HG03460 (cell line): ENCODE measurements around the gene LDHD.

Experiments
- ATAC-seq: cut with Tn5 transposase; IDR thresholded peaks from one replicate; pipeline ENCODE4 v1.9.1; 2021; ENCODE audit not compliant: unreplicated experiment

LDHD gene

DNA sequence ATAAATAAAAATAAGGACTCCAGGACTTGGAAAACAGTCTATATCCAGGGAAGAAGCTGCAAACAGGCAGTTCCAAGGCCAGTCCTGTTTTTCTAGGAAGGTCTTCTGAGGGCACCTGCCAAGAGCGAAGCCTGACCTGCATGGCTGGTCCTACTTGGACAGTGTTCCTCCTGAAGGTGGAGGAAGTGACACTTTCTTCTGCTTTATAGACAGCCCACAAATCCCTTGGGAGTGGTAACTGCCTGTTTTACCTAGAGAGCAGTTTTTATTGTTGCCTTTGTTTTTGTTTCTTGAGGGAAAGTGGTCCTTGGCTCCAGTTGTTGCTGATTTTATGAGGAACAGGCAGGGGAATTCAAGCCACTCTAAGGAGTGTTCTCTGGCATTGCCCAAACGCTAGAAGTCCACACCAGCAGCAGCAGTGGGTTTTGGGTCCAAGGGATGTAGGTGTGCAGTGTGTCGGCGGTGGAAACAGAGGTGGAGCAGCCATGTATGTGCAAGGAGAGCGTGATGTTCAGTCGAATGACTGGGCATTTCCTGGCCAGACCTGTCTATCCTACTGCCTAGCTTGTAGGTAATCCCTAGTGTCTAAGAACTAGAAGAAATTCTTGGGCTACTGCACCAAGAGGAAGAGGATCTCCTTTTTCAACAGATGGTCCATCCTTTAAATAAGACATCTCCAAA is 35.3 kb downstream of the LDHD start:
- no peak for ATAC-seq

DNA sequence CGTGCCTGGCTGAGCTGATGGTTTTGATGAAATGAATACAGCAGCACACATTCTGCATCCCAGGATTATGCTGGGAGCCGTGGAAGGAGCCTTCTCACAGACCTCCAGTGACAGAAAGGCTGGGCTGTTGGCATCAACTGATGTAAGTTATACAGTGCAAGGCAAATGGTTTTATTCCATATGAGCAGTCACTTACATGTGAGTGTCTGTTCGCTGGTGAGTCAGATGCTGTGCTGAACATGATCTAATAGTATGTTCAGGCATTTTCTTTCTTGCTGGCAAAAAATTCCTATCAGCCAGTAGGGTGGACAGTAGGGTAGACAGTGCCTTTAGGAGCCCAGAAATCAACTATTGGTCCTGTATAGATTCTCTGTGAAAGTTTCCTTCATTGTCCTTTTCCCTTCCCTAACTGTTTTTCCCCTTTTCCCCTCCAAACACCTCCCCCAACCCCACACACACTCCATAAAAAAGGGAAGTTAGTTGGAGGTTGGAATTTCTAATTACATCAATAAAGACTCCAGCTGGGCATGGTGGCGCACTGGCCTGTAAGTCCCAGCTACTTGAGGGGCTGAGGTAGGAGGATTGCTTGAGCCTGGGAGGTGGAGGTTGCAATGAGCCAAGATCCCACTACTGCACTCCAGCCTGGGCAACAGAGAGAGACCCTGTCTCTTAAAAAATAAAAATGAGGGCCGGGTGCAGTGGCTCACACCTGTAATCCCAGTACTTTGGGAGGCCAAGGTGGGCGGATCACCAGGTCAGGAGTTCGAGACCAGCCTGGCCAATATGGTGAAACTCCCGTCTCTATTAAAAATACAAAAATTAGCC is 36.2 kb downstream of the LDHD start:
- ATAC-seq, result no peak

DNA sequence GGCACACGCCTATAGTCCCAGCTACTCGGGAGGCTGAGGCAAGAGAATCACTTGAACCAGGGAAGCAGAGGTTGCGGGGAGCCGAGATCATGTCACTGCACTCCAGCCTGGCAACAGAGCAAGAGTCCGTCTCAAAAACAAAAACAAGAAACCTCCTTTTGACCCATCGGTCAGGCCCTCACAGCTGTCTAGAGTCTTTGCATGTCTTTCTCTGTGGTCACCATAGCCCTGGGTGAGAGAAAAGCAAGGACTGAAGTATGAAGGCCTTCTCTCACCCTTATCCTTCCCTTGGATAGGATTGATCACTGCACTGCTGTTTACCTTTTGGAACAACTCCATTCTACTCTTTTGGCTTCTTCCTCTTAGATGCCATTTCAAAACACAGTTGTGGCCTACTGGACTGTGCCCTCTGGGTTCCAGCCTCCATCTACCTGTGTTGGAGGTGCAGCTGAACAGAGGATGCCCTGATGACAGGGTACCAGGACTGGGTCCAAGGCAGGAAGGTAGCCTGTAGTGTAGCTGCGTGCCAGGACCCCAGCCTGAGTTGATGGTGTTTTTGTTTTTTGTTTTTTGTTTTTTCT is 37.1 kb downstream of the LDHD start:
- no peak for ATAC-seq

DNA sequence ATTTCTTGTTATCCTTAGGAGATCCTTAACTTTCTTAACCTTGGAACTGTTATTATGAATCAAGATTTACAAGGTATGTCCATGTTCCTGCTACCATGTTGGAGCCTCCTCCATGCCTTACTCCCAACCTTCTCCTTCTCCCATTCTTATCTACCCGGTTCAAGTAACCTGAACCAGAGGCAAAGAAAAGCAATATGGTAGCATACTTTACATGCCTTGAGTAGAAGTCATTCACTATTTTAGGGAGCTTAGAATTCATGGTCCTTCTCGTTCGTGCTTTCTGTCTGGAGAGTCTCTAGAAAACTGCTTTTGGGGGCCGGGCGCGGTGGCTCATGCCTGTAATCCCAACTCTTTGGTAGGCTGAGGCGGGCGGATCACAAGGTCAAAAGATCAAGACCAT is 37.7 kb downstream of the LDHD start:
- ATAC-seq, result no peak

DNA sequence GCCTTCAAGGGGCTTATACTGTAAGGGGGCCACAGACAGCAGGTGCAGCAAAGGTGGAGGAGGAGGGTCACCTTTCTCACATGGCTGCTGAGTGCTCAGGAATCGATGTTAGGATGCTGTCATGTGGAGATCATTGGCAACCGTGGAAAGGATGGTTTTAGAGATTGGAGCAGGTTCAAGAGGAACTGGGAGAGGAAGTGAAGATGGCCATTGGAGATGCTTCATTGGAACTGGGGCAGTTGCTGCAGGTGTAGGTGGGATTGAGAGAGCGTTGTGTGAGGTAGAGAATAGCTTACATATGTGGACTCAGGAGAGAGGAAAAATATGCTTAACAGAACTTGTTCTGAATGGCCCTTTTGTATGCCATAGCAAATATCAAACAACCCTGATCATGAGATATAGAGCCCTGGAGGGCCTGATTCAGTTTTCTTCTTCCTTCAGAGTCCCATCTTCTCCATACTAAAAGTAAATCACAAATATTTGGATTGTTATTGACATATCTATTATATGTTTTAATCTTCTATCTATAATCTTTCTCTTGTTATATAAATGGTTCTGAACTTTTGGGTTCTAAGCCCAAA is 40.8 kb downstream of the LDHD start:
- peak; percentile 9 for ATAC-seq

DNA sequence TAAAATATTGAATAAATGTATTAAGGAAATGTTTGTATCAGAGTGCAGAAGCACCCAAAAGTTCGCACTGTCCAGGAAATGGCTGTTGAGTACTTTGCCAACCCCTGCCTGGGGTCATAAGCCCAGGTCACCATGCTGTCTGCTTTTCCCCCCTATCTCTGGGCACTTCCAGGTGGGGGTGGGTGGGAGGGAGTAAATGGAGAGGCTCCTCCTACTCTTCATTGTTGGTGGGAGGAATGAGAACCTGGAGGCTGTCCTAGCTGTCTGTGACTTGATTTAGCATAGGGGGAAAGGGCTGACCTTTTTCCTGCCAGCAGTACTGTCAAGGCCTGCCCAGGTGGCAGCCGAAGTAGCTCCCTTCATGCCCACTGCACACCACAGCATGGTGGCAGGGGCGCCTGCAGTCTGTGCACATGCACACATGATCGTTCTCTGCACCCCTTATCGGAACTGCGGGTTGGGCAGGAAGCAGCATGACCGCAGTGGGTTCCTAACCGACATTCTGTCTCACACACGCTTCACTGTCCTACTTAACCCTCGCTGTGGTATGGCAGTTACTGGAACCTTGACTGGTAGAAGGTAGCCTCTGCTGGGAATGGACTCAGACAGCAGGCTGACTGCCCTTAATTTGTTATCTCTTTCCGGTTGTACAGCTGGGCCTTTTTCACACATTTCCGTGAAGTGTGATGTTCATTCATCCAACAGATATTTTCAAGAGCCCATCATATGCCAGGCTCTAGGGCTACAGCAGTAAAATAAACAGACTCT is 41.5 kb downstream of the LDHD start:
- peak; percentile 97 for ATAC-seq

DNA sequence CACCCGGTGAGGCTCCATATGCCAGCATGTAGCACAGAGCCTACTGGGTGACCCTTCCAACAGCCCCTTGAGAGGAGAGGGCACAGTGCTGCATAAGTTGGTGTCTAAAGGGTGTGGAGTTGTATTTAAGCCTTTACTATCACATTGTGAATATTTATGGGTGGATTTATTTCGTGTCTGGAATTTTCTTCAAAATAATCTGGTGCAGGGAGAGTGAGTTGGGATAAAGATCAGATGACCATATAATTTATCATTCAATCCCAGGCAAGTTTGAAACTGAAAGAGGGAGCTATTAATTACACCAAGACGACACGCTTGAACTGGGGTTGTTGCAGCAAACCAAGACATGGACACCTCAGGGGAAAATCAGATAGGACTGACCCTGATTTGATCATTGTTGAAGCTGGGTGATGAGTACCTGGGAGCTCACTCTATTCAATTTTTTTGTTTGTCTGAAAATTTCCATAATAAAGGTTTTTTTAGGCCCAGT is 42.2 kb downstream of the LDHD start:
- ATAC-seq, result no peak

DNA sequence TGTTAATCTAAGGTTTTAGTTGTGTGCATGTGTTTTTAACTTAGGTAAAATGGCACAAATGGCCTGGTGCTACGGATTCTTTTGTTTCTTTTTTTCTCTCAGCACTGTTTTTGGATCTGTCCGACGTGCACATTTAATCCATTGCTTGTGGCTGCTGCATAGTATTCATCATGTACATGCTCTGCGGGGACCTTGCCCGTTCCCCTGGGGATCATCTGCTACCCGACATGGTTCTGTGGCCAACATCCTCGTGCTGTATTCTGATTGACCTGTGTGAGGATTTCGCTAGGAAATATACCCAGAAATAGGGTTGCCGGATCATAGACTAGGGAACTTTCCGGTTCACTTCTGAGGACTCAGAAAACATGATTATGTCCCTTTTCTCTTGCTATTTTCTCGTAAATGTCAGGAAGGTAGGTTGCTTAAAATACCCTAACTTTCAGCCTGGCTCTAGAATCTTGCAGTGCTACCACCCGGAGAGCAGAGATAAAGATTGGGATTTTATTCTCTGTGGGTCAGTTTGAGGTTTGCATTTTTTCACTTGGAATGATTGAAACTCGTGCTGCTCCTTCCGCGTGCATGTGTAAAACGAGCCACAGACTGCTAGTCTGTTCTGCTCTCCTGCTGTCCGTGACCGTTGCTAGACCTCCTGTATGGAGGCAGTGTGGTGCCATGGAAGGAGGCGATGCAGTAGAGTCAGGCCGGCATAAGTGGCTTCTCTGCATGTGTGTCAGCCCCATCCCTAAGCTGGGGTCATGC is 42.9 kb downstream of the LDHD start:
- ATAC-seq, result no peak

DNA sequence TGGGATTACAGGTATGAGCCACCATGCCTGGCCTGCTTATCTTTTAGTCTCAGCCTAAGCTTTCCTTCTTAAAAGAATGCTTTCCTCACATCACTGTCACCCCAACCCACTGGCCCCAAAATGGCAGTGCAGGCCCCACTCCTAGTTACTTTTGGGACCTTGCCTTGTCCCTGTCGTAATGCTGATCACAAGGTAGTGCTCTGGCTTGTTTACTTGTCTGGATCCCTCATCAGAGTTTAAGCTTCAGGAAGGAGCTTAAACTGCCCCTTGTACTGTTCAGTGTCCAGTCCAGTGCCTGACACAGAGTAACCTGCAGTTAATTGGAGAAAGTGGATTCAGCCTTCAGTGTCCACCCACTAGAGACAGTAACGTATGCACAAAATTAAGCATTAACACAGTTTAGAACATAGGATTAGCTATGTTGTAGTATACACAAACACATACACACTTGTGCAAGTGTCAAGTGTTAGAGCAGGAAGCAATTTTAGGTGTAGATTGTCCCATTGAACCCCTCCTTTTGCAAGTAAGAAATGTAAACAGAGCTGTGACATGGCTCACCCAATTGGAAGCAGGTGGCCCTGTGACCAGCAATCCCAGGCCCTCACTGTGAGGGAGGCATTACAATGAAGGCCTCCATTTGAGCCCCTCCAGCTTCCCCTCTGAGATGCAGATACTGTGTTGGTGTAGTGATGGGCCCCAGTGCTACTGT is 44.2 kb downstream of the LDHD start:
- no peak for ATAC-seq

DNA sequence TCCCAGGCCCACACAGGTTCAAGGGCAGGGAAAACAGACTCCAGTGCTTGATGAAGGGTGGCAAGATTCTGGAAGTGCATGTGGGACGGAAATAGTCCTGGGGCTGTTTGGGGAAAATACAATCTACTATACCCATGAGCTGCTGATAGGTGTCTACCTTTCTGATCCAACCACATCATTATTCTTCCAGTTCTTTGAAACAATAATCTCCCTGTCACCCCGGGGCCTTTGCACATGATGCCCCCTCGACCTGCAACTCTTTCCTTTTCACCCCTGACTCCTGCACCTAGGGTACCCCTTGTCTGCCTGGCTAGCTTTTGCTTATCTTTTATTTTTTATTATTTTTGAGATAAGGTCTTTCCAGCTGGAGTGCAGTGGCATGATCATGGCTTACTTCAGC is 45.0 kb downstream of the LDHD start:
- no peak for ATAC-seq

DNA sequence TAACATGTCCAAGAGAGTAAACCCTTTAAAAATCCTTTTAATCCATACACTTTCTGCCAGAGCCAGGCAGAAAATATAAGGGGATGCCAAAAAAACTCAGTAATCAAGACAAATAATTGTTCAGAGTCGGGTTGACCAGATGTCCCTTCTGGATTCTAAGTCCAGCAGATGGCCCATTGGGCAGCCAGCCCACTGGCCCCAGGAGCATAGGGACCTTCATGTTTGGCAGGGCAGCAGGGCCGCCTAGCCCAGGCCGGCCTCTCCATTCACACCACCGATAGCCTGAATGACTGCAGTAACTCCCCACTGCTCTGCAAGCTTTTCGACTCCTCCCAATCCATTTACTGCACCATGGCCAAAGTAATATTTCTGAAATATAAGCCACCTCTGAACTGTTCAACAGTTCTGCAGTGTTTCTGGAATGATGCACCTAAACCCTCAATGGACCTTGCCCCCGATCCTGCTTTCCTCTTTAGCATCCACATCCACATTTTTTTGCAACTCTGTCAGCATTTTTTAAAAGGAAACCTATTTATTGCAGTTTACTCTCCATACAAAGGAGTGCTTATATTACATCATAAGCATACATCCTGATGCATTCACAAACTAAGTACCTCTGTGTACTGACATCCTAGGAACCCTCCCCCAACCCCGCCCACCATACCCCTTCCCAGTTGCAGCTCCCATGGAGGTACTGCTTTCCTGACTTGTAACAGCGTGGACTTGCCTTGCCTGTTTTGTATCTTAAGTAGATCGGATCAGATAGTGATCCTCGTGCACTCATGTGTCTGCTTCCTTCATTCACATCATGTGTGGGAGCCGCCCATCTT is 46.4 kb downstream of the LDHD start:
- no peak for ATAC-seq

DNA sequence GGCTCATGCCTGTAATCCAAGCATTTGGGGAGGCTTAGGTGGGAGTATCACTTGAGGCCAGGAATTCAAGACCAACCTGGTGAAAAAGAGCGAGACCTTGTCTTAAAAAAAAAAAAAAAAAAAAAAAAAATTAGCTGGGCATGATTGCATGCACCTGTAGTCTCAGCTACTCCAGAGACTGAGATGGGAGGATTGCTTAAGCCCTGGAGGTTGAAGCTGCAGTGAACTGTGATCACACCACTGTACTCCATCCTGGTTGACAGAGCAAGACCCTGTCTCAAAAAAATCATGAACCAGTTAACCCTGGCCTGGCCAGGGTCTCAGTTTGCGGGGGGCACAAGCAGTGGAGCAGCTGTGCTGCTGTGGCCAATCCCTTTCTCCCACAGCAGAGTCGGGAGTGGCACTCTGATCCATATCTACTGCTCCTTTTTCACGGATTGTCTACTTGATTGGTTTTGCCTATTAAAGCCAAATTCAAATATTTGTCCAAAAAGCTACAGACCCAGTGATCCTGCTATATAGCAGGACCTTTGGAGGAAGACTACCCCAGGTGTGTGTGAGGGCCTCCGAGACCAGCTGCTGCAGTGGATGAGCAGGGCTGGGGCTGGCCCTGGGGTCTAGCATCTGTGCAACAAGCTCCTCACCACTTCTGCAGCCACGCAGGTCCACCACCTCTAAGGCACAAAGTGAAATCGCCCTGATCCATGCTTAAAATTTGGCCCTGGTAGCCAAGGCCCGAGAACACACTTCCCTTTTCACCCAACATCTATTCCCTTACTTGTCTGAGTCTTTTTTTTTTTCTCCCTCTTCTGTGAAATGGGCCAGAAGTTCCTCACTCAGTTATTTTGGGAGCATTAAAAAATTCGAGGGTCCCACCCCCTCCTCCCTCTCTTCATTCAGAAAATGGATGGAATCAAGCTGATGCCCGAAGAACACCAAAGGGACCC is 48.2 kb downstream of the LDHD start:
- ATAC-seq, result no peak

DNA sequence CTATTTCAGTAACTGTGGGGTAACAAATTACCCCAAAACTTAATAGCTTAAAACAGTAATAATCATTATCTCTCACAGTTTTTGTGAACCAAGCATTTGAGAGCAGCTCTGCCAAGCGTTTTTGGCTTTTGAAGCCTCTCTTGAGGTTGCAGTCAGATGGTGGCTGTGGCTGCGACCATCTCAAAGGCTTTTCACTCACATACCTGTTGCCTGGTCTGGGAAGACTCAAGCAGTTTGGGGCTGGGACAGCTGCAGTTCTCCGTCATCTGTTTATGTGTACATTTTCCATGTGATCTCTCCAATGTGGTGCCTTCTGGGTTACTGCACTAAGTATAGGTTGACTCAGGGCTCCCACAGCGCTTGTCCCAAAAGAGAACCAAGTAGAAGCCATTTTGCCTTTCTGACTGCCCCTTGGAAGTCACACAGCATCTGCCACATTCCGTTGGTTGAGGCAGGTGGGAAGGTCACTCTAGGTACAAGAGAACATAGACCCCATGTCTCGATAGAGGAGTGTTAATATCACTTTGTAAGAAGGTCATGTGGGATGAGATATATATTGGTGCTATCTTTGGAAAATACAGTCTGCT is 49.6 kb downstream of the LDHD start:
- no peak for ATAC-seq

DNA sequence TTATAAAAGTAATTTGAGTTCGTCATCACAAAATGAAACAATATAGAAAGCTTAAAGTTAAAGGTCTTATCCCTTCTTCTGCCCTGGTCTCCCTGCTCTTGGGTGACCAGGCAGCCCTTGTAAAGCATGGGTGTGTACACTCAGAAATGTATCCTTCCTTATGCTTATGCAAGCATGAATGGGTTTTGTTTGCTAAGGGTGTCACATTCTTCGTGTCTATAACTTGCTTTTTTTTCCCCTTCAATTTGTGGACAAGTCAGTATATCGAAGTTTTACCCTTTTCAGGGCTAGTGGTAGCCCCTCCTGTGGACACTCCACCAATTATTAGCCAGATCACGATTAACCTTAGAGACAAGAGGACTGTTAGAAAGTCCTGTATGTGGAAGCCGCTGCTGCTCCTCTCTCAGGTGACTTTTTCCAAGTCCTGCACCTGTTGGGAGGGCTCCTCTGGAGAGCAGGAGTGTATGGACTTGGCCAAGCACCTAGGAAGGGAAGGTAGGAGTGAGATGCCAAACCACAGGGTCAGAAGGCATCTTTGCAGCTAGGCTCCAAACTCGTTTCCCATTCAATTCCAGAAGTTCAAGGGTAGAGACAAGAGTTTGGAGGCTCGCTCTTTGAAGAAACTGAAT is 50.9 kb downstream of the LDHD start:
- ATAC-seq, result no peak

DNA sequence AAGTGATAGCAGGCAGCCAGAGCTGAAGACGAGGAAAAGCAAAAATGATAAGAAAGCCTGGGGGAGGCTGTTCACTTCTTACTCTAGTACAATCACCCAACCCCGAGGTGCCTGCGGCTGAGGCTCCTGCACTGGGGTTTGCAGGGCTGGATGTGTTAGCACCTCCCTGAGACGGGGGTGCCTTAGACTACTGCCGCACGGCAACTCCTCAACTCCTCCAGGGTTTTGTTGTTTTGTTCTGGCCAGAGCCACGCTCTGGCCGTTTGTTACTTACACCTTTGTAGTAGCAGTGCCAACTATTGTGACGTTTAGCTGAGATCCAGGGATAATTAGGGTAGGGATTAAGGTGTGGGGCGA is 51.5 kb downstream of the LDHD start:
- ATAC-seq, result no peak

DNA sequence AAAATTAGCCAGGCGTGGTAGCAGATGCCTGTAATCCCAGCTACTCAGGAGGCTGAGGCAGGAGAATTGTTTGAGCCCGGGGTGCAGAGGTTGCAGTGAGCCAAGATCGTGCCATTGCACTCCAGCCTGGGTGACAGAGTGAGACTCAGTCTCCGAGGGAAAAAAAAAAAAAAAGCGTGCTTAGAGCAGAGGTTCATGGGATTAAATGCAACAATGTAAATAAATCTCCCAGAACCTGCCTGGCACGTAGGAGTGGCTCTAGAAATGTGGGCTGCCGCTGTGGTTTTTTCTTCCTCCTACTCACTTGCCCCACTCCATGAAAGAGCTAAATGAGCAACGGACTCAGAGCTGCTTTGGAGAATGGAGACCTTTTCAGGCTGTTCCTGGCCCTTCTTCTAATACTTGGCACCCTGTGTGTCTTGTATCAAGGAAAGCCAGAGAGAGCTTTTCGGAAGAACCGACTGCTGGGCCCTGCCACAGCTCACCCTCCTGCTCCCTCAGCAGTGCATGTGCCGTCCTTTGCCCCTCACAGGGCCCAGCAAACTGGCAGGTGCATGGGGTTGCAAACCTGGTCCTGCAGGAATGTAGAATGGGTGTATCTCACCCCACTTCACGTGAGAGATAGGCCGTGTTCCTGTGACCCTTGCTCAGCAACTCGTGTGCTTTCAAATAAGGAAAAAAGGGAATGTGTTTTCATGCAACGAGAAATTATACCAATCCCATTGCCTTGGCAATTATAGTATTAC is 52.0 kb downstream of the LDHD start:
- ATAC-seq, result no peak
